Inferior parietal cortex (tissue), 1 donor: Measurements from ENCODE around the gene UBL4A.

ENCODE experiments used
- DNase-seq: peaks from one replicate; pipeline ENCODE4 v3.0.0-alpha.2; 2016; ENCODE audit errors: extremely low spot score

The UBL4A gene

GRCh38 chrX:154482786-154483185 lies 3.6 kb downstream of the UBL4A start:
- DNase-seq, result no peak

- no peak for DNase-seq
These were observed 4.4 kb downstream of the UBL4A start for GRCh38 chrX:154481911-154482601.

- DNase-seq, result no peak
These were observed 5.2 kb downstream of the UBL4A start for GRCh38 chrX:154481195-154481594.

GRCh38 chrX:154478728-154479622 lies 7.4 kb downstream of the UBL4A start, which contains the start of gene LAGE3:
TSS of gene LAGE3 (minus strand) at chrX:154479281. CDS start at chrX:154478915, 366 bp downstream.
- DNase-seq, result peak; percentile 85

GRCh38 chrX:154477891-154478477 lies 8.4 kb downstream of the UBL4A start:
- no peak for DNase-seq

GRCh38 chrX:154476821-154477220 lies 9.6 kb downstream of the UBL4A start:
- DNase-seq, result no peak

- no peak for DNase-seq
These were observed 12.7 kb downstream of the UBL4A start for GRCh38 chrX:154473683-154474082.

- no peak for DNase-seq
These were observed 13.5 kb downstream of the UBL4A start for GRCh38 chrX:154472685-154473632.

GRCh38 chrX:154471839-154472684 lies 14.4 kb downstream of the UBL4A start:
- DNase-seq, result no peak

- no peak for DNase-seq
These were observed 15.4 kb downstream of the UBL4A start for GRCh38 chrX:154470914-154471568.

GRCh38 chrX:154470434-154470833 lies 16.0 kb downstream of the UBL4A start:
- no peak for DNase-seq

- no peak for DNase-seq
These were observed 16.5 kb downstream of the UBL4A start for GRCh38 chrX:154469880-154470279.

- DNase-seq, result no peak
These were observed 17.3 kb downstream of the UBL4A start for GRCh38 chrX:154469114-154469513.

GRCh38 chrX:154468217-154468616 lies 18.2 kb downstream of the UBL4A start:
- DNase-seq, result no peak

- no peak for DNase-seq
These were observed 18.9 kb downstream of the UBL4A start for GRCh38 chrX:154467556-154467955.

- DNase-seq, result no peak
These were observed 19.5 kb downstream of the UBL4A start for GRCh38 chrX:154466907-154467306.

- no peak for DNase-seq
These were observed 20.4 kb downstream of the UBL4A start for GRCh38 chrX:154466036-154466435.

- DNase-seq, result no peak
These were observed 20.8 kb downstream of the UBL4A start for GRCh38 chrX:154465601-154466000.

GRCh38 chrX:154464806-154465365 lies 21.5 kb downstream of the UBL4A start:
- no peak for DNase-seq
